ENCODE results near the gene CR1.
"Not testable (repeated sequence)": the region's sequence is repeated elsewhere in the genome, so short reads cannot be mapped to it uniquely, and the experiment has no call there.

CR1 gene

GRCh38 chr1:207682872-207683434 is 187.0 kb downstream of the CR1 start:
- DNase-seq, result not testable (repeated sequence)

GRCh38 chr1:207690551-207690950 is 194.6 kb downstream of the CR1 start:
- not testable (repeated sequence) for DNase-seq

DNA sequence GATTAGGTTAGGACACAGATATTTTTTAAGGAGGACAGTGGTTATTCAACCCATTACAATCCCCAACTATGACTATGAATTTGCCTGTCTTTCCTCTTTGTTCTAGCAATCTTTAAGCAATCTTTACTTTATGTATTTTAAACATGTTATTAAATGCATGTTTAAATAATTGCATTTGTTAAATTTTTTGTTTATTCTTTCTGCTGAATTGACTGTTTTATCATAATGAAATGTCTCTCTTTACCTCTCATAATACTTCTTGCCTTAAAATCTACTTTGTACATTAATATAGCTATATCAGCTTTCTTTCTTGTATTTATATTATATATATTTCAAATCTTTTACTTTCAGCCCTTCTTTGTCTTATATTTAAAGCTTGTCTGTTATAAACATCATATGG is 195.1 kb downstream of the CR1 start:
- DNase-seq, result no peak
